Measurements from ENCODE around the gene TBC1D2B.

DNA sequence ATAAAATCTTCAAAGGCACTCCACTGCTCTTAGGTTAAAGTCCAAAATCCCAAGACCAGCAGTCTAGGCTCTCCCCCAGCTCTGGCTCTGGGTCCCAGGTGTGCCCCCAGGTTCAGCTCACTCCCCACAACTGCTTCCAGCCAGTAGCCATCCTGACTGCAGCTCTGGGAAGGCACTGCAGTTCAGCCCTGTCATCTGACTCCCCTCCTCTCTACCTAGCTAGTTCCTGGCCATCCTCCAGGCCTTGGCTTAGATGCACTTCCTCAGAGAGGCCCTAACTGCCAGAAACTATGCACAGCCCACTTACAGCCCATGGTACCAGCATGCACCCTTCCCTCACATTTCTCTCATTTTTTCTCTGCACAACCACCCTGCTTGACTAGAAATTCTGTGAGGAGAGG lies 25.5 kb downstream of the TBC1D2B start:
- TF ChIP-seq, protein P1, sequence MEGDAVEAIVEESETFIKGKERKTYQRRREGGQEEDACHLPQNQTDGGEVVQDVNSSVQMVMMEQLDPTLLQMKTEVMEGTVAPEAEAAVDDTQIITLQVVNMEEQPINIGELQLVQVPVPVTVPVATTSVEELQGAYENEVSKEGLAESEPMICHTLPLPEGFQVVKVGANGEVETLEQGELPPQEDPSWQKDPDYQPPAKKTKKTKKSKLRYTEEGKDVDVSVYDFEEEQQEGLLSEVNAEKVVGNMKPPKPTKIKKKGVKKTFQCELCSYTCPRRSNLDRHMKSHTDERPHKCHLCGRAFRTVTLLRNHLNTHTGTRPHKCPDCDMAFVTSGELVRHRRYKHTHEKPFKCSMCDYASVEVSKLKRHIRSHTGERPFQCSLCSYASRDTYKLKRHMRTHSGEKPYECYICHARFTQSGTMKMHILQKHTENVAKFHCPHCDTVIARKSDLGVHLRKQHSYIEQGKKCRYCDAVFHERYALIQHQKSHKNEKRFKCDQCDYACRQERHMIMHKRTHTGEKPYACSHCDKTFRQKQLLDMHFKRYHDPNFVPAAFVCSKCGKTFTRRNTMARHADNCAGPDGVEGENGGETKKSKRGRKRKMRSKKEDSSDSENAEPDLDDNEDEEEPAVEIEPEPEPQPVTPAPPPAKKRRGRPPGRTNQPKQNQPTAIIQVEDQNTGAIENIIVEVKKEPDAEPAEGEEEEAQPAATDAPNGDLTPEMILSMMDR (IDR thresholded peaks at IDR 0.05; ENCODE audit: insufficient read depth, low read length, poor library complexity, severe bottlenecking): no peak
- no peak for TF ChIP-seq EZH2phosphoT487 (conservative IDR thresholded peaks at IDR 0.05; ENCODE audit: low read length)

Measured in SU-DHL-6 (cell line).